IMR-90 (cell line): ENCODE results near the gene EFCC1. TPM values are rescaled to one million over a fixed set of nuclear protein-coding genes. Genes with fewer than 3 reads are reported as not detected.

Source experiments
- ATAC-seq: fragments of 200-7000 bp; cut with Tn5 transposase; 2 replicates; pipeline ENCODE4 v1.9.1; 2020; ENCODE audit warnings: low read depth, mild to moderate bottlenecking, moderate library complexity
- BruUV-seq: library from RNA; stranded (reverse); fragments of 400-500 nt; replicated peaks from 2 replicates; lab custom pipeline; 2021; lab: Mats Ljungman, UMichigan
- CTCF ChIA-PET: fragments of 300-600 bp; formaldehyde crosslinking; extraction: SDS; loops from one replicate; lab custom pipeline; 2021; ENCODE audit warnings: antibody characterized with exemption; lab: Yijun Ruan, JAX
- POLR2A ChIA-PET: fragments of 300-600 bp; sonication (Branson Sonifier 250); formaldehyde crosslinking; loops from one replicate; lab custom pipeline; 2022; ENCODE audit warnings: antibody characterized with exemption; ENCODE audit not compliant: unreplicated experiment; lab: Charles Lee
- DNase-seq: peaks from one replicate; pipeline ENCODE4 v3.0.0; 2013
- H2AFZ ChIP-seq: replicated peaks from 2 replicates; pipeline ENCODE3; 2013; ENCODE audit warnings: low read length, mild to moderate bottlenecking; ENCODE audit not compliant: poor library complexity
- H2AK5ac ChIP-seq: 2 replicates; pipeline ENCODE4 v1.6.1; 2013; ENCODE audit warnings: low read depth, low read length, inconsistent platforms
- H2AK9ac ChIP-seq: replicated peaks from 2 replicates; pipeline ENCODE3; 2013; ENCODE audit warnings: mild to moderate bottlenecking, low read depth, low read length, moderate library complexity; ENCODE audit not compliant: poor library complexity
- H2BK120ac ChIP-seq: 2 replicates; pipeline ENCODE4 v1.6.1; 2013; ENCODE audit warnings: low read depth, low read length, inconsistent platforms
- H2BK15ac ChIP-seq: 3 replicates; pipeline ENCODE4 v1.6.1; 2013; ENCODE audit warnings: low read depth, low read length, inconsistent platforms
- H2BK20ac ChIP-seq: 2 replicates; pipeline ENCODE4 v1.6.1; 2013; ENCODE audit warnings: low read depth, mild to moderate bottlenecking, inconsistent platforms, low read length, moderate library complexity
- H2BK5ac ChIP-seq: 2 replicates; pipeline ENCODE4 v1.6.1; 2013; ENCODE audit warnings: mild to moderate bottlenecking, low read depth, low read length, inconsistent platforms; ENCODE audit not compliant: poor library complexity, severe bottlenecking
- H3K14ac ChIP-seq: replicated peaks from 2 replicates; pipeline ENCODE4 v1.6.1; 2013; ENCODE audit warnings: low read depth, low read length, inconsistent platforms
- H3K18ac ChIP-seq: 2 replicates; pipeline ENCODE4 v1.6.1; 2013; ENCODE audit warnings: low read depth, low read length, control low read depth
- H3K23ac ChIP-seq: 2 replicates; pipeline ENCODE4 v1.6.1; 2013; ENCODE audit warnings: low read depth, low read length, inconsistent platforms
- H3K27ac ChIP-seq: 2 replicates; pipeline ENCODE4 v1.5.1; 2013; ENCODE audit warnings: mild to moderate bottlenecking, control low read depth, low read length; ENCODE audit not compliant: insufficient read depth
- H3K27me3 ChIP-seq: 2 replicates; pipeline ENCODE4 v1.6.1; 2013; ENCODE audit warnings: low read length; ENCODE audit not compliant: control insufficient read depth, insufficient read depth
- H3K36me3 ChIP-seq: 2 replicates; pipeline ENCODE4 v1.6.1; 2013; ENCODE audit warnings: low read length, mixed read lengths; ENCODE audit not compliant: control insufficient read depth, insufficient read depth
- H3K4ac ChIP-seq: 2 replicates; pipeline ENCODE4 v1.6.1; 2013; ENCODE audit warnings: low read depth, low read length, inconsistent platforms
- H3K4me1 ChIP-seq: 2 replicates; pipeline ENCODE4 v1.6.1; 2013; ENCODE audit warnings: low read length, mixed read lengths; ENCODE audit not compliant: control insufficient read depth, insufficient read depth
- H3K4me2 ChIP-seq: 2 replicates; pipeline ENCODE4 v1.6.1; 2013; ENCODE audit warnings: low read depth, mild to moderate bottlenecking, control low read depth, low read length, moderate library complexity
- H3K4me3 ChIP-seq: 2 replicates; pipeline ENCODE4 v1.5.1; 2013; ENCODE audit warnings: low read depth, mild to moderate bottlenecking, control low read depth, low read length, moderate library complexity; ENCODE audit not compliant: insufficient read depth
- H3K56ac ChIP-seq: 2 replicates; pipeline ENCODE4 v1.6.1; 2013; ENCODE audit warnings: low read length, inconsistent platforms; ENCODE audit not compliant: insufficient read depth; ENCODE audit errors: extremely low read depth
- H3K79me1 ChIP-seq, 2 experiments: 2 replicates each; pipeline ENCODE4 v1.6.1; 2013; ENCODE audit warnings: low read length in 2 of 2, inconsistent platforms in 1 of 2, low read depth in 1 of 2
- H3K9ac ChIP-seq: 2 replicates; pipeline ENCODE4 v1.6.1; 2013; ENCODE audit warnings: low read depth, low read length, control low read depth
- H3K9me1 ChIP-seq: 2 replicates; pipeline ENCODE4 v1.6.1; 2013; ENCODE audit warnings: low read length, inconsistent platforms; ENCODE audit not compliant: insufficient read depth
- H3K9me3 ChIP-seq: 2 replicates; pipeline ENCODE4 v1.6.1; 2013; ENCODE audit warnings: low read length; ENCODE audit not compliant: control insufficient read depth, insufficient read depth
- H4K20me1 ChIP-seq: 2 replicates; pipeline ENCODE4 v1.6.1; 2013; ENCODE audit warnings: low read length, inconsistent platforms; ENCODE audit not compliant: insufficient read depth
- H4K5ac ChIP-seq: 2 replicates; pipeline ENCODE4 v1.6.1; 2013; ENCODE audit warnings: mild to moderate bottlenecking, low read depth, low read length, control low read depth
- H4K8ac ChIP-seq, 2 experiments: 2 replicates each; pipeline ENCODE4 v1.6.1; 2013; ENCODE audit warnings: low read depth in 2 of 2, low read length in 2 of 2, control low read depth in 1 of 2, inconsistent platforms in 1 of 2
- H4K91ac ChIP-seq: 2 replicates; pipeline ENCODE4 v1.6.1; 2013; ENCODE audit warnings: low read depth, low read length, inconsistent platforms; ENCODE audit not compliant: insufficient read depth
- BHLHE40 ChIP-seq: fragments of 150-350 bp; IDR thresholded peaks from 2 replicates; pipeline ENCODE4 v1.6.1; 2016; ENCODE audit warnings: mild to moderate bottlenecking, low read depth, low read length
- CHD1 ChIP-seq: IDR thresholded peaks from 2 replicates; pipeline ENCODE4 v1.6.1; 2012; ENCODE audit warnings: low read depth, low read length, improper control_type of control experiment
- MAFK ChIP-seq: IDR thresholded peaks from 2 replicates; pipeline ENCODE4 v1.6.1; 2012; ENCODE audit warnings: low read depth, low read length, improper control_type of control experiment
- NFE2L2 ChIP-seq: fragments of 150-350 bp; IDR thresholded peaks from 2 replicates; pipeline ENCODE4 v1.6.1; 2016; ENCODE audit warnings: low read depth, mild to moderate bottlenecking, low read length
- POLR2A ChIP-seq: IDR thresholded peaks from 2 replicates; pipeline ENCODE4 v1.6.1; 2012; ENCODE audit warnings: mild to moderate bottlenecking, low read depth, low read length
- SMC3 ChIP-seq: fragments of 150-350 bp; IDR thresholded peaks from 2 replicates; pipeline ENCODE4 v1.6.1; 2016; ENCODE audit warnings: low read depth, mild to moderate bottlenecking, antibody characterized with exemption, low read length, moderate library complexity
- WGBS, 2 experiments: methylation state at CpG; one replicate each; pipeline versions ENCODE4 v1.1.5 to v1.1.7; 2013; ENCODE audit warnings: missing lambda C conversion rate in 2 of 2; ENCODE audit not compliant: insufficient read length in 1 of 2; ENCODE audit errors: extremely low coverage in 2 of 2; 5-methylcytosine and 5-hydroxymethylcytosine counted together
- dilution Hi-C: fragments of 300-500 bp; cut with HindIII; formaldehyde crosslinking; loops from one replicate; pipeline ENCODE4 v1.14.3; 2018; ENCODE audit warnings: low sequenced_read_pairs; ENCODE audit not compliant: unreplicated experiment
- in situ Hi-C: fragments of 300-500 bp; cut with MboI; formaldehyde crosslinking; loops from 3 replicates; pipeline ENCODE4 v1.14.3; 2019; ENCODE audit warnings: low sequenced_read_pairs, inconsistent platforms, mixed read lengths
- intact Hi-C: fragments of 100-400 bp; cut with micrococcal nuclease; formaldehyde crosslinking; loops from 2 replicates; pipeline ENCODE4 v1.10.0; 2022
- polyA plus RNA-seq, 3 experiments: library from polyadenylated mRNA; depleted of rRNA; stranded (reverse); fragments of >200 nt; gene quantifications; 2 replicates each; pipeline ENCODE4 v1.2.3, GENCODE V29; 2012; ENCODE audit warnings: low replicate concordance in 1 of 3
- total RNA-seq: library from RNA; depleted of rRNA; stranded (reverse); fragments of >200 nt; gene quantifications from 2 replicates; pipeline ENCODE4 v1.2.3, GENCODE V29; 2012
- TF ChIP-seq, protein P1 (sequence below): fragments of 150-350 bp; IDR thresholded peaks from 2 replicates; pipeline ENCODE4 v1.6.1; 2016; ENCODE audit warnings: low read depth, mild to moderate bottlenecking, low read length, moderate library complexity, borderline replicate concordance
- TF ChIP-seq, protein P2 (sequence below): fragments of 150-350 bp; IDR thresholded peaks from 2 replicates; pipeline ENCODE4 v1.6.1; 2017; ENCODE audit warnings: mild to moderate bottlenecking, antibody characterized with exemption, low read length, low read depth
- TF ChIP-seq, protein P3 (sequence below): conservative IDR thresholded peaks from 2 replicates; pipeline ENCODE4 v1.5.1; 2012; ENCODE audit warnings: mild to moderate bottlenecking, low read depth, low read length, improper control_type of control experiment

The EFCC1 gene
- total and polyA plus RNA-seq, 2 of the 4 experiments (the other 2 are of a cell fraction), result not detected

DNA sequence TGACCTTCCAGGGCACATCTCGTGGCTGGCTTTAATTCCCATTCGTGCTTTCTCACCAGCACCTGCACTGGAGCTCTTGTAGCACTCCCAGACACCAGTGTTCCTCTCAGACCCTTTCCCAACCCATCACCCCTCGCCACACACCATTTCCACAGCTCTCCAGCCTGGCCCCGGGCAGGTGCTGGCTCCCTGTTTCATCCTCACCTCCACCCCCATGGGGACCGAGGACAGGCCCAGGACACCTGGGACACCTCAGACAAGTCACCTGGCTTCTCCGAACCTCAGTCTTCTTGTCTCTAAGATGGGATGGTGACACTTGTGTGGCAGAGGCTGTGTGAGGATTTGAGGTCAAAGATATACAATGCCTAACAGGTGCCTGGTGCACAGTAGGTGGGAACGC lies 32.0 kb downstream of the EFCC1 start:
- intact Hi-C loops (no loop called here), dilution Hi-C loops (no loop called here), in situ Hi-C loops (no loop called here)
- Histone ChIP-seq H3K56ac (no peak overlapping the region), H3K9me1 (no peaks in the 10 kb centered on the region), H4K91ac (no peak overlapping the region), H3K4me1 (peaks cover 2% of the 10 kb centered on the region; the same call in 1 of the 2 replicates), H3K14ac (no peak overlapping the region), H3K27me3 (peaks cover 37% of the 10 kb centered on the region), H3K36me3 (no peaks in the 10 kb centered on the region), H2AK5ac (no peak overlapping the region), H2BK15ac (no peak overlapping the region), H3K4me3 (no peak overlapping the region), H3K9ac (no peak overlapping the region), H3K18ac (no peak overlapping the region), H2AK9ac (no peak overlapping the region), H4K20me1 (no peaks in the 10 kb centered on the region), H3K23ac (no peak overlapping the region), H3K4me2 (no peak overlapping the region), H3K79me1 (no peaks in the 10 kb centered on the region), H2BK5ac (no peak overlapping the region), H2BK20ac (no peak overlapping the region), H4K5ac (no peak overlapping the region), H3K4ac (no peak overlapping the region), H3K27ac (no peak overlapping the region), H4K8ac (no peak overlapping the region), H3K9me3 (peaks cover 3% of the 10 kb centered on the region; the same call in 1 of the 2 replicates), H2AFZ (no peak overlapping the region), H2BK120ac (no peak overlapping the region)
- no CpG with 5 or more reads among the region's 7 CpGs for WGBS, 2 experiments
- TF ChIP-seq POLR2A, result no peak
- TF ChIP-seq NFE2L2, result no peak
- no peak for TF ChIP-seq CHD1
- TF ChIP-seq, protein P1, sequence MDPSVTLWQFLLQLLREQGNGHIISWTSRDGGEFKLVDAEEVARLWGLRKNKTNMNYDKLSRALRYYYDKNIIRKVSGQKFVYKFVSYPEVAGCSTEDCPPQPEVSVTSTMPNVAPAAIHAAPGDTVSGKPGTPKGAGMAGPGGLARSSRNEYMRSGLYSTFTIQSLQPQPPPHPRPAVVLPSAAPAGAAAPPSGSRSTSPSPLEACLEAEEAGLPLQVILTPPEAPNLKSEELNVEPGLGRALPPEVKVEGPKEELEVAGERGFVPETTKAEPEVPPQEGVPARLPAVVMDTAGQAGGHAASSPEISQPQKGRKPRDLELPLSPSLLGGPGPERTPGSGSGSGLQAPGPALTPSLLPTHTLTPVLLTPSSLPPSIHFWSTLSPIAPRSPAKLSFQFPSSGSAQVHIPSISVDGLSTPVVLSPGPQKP, result no peak
- TF ChIP-seq, protein P2, sequence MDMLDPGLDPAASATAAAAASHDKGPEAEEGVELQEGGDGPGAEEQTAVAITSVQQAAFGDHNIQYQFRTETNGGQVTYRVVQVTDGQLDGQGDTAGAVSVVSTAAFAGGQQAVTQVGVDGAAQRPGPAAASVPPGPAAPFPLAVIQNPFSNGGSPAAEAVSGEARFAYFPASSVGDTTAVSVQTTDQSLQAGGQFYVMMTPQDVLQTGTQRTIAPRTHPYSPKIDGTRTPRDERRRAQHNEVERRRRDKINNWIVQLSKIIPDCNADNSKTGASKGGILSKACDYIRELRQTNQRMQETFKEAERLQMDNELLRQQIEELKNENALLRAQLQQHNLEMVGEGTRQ, result no peak
- no peak for TF ChIP-seq MAFK
- TF ChIP-seq, protein P3, sequence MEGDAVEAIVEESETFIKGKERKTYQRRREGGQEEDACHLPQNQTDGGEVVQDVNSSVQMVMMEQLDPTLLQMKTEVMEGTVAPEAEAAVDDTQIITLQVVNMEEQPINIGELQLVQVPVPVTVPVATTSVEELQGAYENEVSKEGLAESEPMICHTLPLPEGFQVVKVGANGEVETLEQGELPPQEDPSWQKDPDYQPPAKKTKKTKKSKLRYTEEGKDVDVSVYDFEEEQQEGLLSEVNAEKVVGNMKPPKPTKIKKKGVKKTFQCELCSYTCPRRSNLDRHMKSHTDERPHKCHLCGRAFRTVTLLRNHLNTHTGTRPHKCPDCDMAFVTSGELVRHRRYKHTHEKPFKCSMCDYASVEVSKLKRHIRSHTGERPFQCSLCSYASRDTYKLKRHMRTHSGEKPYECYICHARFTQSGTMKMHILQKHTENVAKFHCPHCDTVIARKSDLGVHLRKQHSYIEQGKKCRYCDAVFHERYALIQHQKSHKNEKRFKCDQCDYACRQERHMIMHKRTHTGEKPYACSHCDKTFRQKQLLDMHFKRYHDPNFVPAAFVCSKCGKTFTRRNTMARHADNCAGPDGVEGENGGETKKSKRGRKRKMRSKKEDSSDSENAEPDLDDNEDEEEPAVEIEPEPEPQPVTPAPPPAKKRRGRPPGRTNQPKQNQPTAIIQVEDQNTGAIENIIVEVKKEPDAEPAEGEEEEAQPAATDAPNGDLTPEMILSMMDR, result no peak
- no peak for TF ChIP-seq SMC3
- no peak for TF ChIP-seq BHLHE40
- BruUV-seq, result no TSS peak
- POLR2A ChIA-PET, result no interaction called here
- CTCF ChIA-PET, result no interaction called here
- DNase-seq (no peak), ATAC-seq (no peak)
